ENCODE results near the gene UNKL. TPM values are rescaled to one million over a fixed set of nuclear protein-coding genes. Genes with fewer than 3 reads are reported as not detected.

Gene UNKL, protein sequence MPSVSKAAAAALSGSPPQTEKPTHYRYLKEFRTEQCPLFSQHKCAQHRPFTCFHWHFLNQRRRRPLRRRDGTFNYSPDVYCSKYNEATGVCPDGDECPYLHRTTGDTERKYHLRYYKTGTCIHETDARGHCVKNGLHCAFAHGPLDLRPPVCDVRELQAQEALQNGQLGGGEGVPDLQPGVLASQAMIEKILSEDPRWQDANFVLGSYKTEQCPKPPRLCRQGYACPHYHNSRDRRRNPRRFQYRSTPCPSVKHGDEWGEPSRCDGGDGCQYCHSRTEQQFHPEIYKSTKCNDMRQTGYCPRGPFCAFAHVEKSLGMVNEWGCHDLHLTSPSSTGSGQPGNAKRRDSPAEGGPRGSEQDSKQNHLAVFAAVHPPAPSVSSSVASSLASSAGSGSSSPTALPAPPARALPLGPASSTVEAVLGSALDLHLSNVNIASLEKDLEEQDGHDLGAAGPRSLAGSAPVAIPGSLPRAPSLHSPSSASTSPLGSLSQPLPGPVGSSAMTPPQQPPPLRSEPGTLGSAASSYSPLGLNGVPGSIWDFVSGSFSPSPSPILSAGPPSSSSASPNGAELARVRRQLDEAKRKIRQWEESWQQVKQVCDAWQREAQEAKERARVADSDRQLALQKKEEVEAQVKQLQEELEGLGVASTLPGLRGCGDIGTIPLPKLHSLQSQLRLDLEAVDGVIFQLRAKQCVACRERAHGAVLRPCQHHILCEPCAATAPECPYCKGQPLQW
- 5.3 TPM for total RNA-seq

DNA sequence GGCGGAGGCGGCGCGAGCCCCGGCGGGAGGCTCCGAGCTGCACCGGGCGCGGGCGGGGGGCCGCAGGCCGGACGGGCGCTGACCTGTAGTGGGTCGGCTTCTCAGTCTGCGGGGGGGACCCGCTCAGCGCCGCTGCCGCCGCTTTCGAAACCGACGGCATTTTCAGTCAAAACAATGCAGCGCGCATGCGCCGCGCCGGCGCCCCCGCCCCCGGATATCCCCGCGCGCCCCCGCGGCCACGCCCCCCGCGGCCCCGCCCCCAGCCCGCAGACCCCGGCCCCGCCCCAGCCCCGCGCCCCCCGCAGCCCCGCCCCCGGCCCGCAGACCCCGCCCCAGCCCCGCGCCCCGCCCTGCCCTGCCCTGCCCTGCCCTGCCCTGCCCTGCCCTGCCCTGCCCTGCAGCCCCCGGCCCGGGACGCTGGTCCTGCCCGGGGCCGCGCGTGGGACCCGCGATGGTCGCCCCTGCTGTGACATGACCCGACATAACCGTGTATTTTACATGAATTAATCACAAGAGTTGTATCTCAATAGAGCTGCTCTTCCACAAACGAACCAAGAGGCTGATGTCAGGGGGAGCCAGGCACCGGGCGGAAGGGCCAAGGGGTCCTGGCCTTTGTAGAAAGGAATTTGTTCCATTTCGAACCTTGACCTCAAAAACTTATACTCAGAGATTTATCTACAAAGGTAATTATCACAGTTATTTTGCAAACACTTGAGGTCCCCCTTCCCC is at the start of gene UNKL:
TSS of gene UNKL (minus strand) at position 173 of the 729 bp plus-strand sequence. CDS start at position 160, 13 bp downstream.
- peak; percentile 54 for ATAC-seq

DNA sequence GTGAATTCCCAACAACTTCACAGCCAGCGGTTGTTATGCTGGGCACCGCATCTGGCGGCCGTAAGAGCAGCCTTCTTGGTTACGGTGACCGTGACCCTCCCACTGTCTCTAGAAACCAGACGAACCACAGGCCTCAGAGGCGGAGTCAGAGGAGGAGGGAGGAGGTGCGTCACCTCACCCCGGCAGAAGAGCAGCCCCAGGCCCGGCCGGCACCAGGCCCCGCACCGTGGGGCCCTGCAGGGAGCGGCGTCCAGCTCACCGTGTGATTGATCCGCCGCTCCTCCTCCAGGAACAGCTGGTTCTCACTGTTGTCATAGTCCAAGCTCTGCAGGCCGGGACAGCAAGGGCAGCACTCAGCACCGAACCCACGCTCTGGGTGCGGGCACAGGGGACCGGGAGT is 46.6 kb upstream of the UNKL start:
- no peak for ATAC-seq

DNA sequence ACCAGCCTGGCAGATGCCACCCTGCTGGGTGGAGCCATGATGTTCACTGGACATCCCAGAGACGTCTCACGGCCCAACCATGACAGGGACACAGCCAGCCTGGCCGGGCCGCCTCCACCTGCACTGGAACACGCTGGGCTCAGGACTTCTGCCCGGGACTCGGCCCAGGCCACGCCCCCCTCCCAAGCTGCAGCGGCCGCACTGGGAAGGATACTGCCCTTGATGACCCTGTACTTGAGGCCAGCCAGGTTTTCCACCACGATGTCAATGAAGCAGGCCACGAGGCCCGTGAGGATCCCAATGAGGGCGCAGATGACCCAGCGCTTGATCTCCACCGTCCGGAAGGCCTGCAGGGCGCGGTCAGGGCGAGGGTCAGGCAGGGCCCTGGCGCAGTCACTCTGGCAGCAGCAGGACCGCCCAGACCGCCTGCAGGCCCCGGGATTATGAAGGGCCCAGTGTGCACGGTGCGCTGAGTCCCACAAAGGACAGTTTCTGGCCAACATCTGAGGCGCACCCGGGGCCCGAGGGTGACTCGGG is 46.2 kb upstream of the UNKL start:
- ATAC-seq: no peak

DNA sequence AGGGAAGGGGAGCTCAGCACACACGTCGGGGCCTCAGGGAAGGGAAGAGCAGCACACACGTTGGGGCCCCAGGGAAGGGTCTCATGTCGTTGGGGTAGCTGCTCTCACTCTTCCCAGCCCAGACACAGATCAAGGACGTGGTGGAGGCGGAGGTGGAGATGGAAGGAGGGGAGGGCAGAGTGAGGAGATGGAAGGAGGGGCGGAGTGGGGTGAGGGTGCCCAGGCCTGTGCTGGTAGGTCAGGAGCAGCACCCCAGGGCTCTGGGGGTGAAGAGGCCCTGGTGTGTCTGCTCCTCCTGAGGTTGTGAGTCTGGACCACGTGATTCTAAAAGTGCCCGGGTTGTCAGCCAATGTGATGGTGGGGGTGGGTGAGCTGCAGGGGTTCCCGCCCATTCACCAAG is 45.5 kb upstream of the UNKL start:
- no peak for ATAC-seq

DNA sequence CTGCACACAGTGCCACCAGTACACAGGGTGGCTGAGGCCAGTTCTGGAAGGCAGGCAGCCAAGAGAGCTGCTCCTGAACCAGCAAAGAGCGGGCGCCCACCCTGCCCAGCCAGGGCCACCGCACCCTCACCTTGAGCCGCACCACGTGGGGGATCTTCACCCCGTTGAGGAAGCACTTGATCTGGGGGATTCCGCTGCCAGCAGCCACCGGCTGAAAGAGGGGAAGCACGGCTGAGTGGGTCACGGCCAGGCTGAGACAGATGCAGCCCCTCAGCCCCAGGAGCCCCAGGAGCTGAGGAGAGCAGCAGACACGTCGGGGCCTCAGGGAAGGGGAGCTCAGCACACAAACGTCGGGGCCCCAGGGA is 44.5 kb upstream of the UNKL start:
- ATAC-seq: peak; percentile 42

GRCh38 chr16:1458336-1458976 is 44.0 kb upstream of the UNKL start:
- no peak for ATAC-seq

DNA sequence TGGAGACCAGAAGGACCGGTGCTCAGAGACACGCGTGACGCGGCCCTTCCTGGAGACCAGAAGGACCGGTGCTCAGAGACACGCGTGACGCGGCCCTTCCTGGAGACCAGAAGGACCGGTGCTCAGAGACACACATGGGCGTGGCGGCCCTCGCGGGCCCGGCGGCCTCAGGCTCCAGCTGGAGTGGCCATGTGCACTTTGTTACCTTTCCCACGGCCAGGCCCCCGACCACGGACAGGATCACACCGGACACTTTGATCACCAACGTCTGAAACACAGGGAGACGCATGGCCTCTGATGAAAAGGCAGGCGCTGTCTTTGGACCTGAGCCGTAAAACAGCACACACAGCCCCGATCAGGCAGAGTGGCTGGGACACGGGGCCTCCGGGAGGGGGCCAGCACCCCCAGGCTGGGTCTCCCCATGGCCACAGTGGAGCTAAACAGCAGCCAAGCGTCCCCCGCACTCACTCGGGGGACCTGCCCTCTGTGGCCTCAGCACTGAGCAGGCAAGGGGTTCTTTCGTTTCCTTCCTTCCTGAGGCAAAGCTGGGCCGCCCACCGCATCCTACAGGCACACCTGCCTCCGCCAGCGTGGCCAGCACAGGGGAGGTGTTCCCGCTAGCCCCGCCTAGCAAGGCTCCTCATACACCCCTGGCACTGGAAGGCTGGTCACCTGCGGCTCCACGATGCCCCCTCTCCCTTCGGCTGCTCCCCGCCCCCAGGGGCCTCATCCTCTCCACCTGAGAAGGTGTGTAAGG is 43.2 kb upstream of the UNKL start:
- ATAC-seq: no peak

DNA sequence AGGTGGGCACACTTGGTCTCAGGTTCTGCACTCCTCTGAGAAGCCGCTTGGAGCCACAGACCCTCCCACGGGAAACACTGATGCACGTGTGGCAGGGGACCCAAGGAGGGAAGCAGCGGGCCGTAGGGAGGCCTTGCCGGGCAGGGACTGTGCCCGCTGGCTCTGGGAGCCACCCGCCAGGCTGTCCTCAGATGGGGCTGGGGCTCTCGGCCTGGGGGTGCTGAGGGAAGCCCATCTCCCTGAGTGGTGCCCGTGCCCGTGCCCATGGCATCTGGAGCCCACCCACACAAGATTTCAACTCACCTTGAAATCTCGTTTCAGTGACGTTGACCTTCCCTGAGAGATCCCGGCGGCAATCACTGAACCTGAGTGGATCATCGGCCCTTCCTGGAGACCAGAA is 42.4 kb upstream of the UNKL start:
- no peak for ATAC-seq

DNA sequence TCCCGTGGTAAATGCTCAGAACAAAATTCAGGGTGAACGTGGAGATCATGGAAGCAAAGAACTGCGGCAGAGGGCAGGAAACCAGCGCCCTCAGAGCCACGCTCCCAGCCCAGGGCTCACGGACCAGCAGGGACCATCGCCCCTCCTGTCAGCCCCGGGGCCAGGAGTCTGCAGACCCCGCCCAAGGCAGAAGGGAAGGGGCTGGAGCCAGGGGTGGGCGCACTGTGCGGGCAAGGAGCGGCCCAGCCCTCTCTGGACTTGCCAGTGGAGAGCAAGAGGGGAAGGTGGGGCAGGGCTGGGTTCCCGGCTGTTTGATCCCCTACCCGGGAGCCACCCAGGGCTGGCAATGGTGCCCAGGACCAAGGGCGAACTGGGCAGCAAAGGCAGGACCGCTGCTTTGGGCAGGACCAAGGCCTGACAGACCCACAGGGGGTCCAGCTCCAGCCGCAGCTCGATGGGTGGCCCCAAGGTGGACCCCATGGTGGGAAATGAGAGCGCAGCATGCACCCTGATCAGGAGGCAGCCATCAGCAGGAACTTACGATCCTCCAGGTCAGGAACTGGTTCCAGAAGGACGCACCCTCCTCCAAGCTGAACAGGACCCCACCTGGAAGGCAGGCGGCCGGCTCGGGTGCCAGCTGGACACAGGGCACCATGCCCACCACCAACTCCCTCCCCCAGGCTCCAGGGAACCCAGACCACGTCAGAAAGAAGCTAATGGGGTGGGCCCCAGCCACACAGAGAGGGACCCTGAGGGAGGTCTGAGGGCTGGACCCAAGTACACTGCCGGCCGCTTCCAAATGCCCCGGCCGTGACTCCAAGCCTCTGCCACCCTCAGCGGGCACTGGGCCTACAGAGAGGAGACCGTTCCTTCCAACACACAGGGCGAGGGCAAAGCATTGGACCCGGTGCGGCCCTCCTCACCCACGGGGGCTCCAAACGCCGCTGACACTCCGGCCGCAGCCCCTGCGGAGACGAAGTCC is 41.0 kb upstream of the UNKL start:
- ATAC-seq: no peak

DNA sequence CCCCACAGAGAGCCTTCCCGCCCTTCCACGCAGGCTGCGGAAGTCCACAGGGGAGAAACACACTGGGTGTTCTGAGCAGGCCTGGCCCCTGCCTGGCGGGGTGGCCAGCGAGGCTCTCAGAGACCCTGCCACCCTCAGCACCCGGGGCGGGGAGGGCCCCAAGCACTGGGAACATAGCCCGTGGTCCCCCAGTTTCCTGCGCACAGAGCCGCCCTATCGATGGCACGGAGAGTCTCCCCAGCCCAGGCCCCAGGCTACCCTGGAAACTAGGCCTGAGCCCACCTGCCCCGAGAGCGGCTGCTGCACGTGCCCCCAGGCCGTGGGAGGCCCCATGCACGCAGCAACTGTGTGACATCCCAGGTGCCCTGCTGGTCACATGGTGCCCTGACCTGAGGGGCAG is 40.1 kb upstream of the UNKL start:
- no peak for ATAC-seq

GRCh38 chr16:1453316-1453715 is 38.8 kb upstream of the UNKL start:
- ATAC-seq: no peak

DNA sequence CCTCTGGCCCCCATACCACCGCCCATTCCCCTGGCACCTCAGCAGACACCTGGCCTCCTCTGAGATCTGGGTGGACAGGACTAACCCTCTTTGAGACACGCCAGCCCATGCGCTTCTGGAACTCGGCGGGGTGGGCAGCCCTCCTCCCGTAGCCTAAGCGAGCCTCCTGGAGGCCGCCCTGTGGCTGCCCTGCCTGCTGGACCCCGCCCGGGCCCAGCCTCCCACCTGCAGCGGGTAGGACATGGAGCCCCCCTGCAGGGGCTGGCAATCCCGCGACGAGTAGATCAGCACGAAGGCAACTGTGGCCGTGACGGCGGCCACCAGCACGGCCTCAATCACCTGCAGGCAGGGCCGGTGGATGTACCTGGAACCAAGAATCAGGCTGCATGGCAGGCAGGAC is 38.0 kb upstream of the UNKL start:
- ATAC-seq: no peak

- ATAC-seq: no peak
Observed at GRCh38 chr16:1451702-1452392, 37.3 kb upstream of the UNKL start.

DNA sequence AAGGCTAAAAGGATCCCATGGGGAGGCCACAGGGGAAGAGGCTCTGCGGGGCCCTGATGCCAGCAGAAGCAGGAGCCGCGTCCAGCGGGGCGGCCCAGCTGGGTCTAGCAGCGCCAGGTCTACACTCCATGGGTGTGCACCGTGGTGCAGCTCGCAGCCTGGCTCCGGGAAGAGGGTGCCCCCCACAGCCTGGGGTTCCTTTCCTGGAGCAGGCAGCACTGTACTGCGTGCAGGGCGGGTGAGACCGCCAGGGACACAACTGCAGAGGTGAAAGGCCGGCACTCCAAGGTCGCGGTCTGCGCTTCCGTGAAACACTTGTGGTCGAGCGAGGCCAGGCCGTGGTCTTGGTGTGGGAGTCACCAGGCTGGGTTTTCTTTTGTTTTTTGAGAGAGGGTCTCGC is 36.3 kb upstream of the UNKL start:
- ATAC-seq: no peak

GRCh38 chr16:1450218-1450617 is 35.7 kb upstream of the UNKL start:
- no peak for ATAC-seq

- ATAC-seq: no peak
Observed at GRCh38 chr16:1449201-1449788, 34.8 kb upstream of the UNKL start.

- ATAC-seq: no peak
Observed at GRCh38 chr16:1448536-1449116, 34.1 kb upstream of the UNKL start.

DNA sequence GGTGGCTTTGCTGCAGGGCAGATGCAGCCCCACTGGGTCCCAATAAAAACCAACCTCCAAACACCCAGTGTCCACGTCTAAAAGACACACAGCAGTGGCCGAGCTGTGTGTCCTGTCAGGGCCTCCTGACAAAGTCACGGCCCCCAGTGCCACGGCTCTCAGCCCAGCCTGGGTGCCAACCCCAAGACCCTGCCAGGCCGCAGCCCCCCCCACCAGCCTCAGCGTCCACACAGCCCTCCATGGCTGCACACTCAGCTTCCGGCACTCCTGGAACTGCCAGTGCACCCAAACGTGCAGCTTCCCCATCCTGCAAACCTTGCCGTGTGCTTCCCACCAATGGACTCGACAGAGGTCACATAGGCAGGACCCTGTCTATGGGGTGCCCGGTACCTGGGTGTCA is 33.5 kb upstream of the UNKL start:
- ATAC-seq: no peak

All from esophagus mucosa (tissue), 1 donor.